ENCODE measurements around the gene ARPC4.

The ARPC4 gene

GRCh38 chr3:9793161-9793781 is 389 bp downstream of the ARPC4 start:
- DNase-seq, result peak; percentile 60 to 62

- no peak for DNase-seq
Observed at GRCh38 chr3:9794400-9794799, 1.5 kb downstream of the ARPC4 start.

GRCh38 chr3:9795207-9795606 is 2.3 kb downstream of the ARPC4 start:
- no peak for DNase-seq

- no peak for DNase-seq
Observed at GRCh38 chr3:9797196-9797945, 4.5 kb downstream of the ARPC4 start.

GRCh38 chr3:9800529-9800928 is 7.6 kb downstream of the ARPC4 start:
- DNase-seq, result no peak

GRCh38 chr3:9803494-9803893 is 10.6 kb downstream of the ARPC4 start:
- DNase-seq, result no peak

- no peak for DNase-seq
Observed at GRCh38 chr3:9804996-9805395, 12.1 kb downstream of the ARPC4 start.

- DNase-seq, result no peak
Observed at GRCh38 chr3:9806137-9806536, 13.3 kb downstream of the ARPC4 start.

- DNase-seq, result no peak
Observed at GRCh38 chr3:9806688-9807589, 14.1 kb downstream of the ARPC4 start.

- no peak for DNase-seq
Observed at GRCh38 chr3:9807981-9808344, 15.1 kb downstream of the ARPC4 start.

- peak; percentile 67 to 69 for DNase-seq
Observed at GRCh38 chr3:9808345-9809037, 15.6 kb downstream of the ARPC4 start.

GRCh38 chr3:9809239-9809614 is 16.3 kb downstream of the ARPC4 start:
- peak; percentile 43 to 48 for DNase-seq

GRCh38 chr3:9809615-9810432 is 16.9 kb downstream of the ARPC4 start, which contains the start of gene TTLL3:
TTLL3 (plus strand) TSS chr3:9810262; CDS start chr3:9810662, 400 bp downstream.
- DNase-seq, result peak; percentile 58 to 66

- DNase-seq, result no peak
Observed at GRCh38 chr3:9810433-9810770, 17.5 kb downstream of the ARPC4 start.

GRCh38 chr3:9810846-9811245 is 18.0 kb downstream of the ARPC4 start:
- no peak for DNase-seq

GRCh38 chr3:9812870-9813483 is 20.1 kb downstream of the ARPC4 start:
- no peak for DNase-seq

- DNase-seq, result no peak
Observed at GRCh38 chr3:9815986-9816385, 23.1 kb downstream of the ARPC4 start.

- no peak for DNase-seq
Observed at GRCh38 chr3:9817436-9817835, 24.6 kb downstream of the ARPC4 start.

- DNase-seq, result no peak
Observed at GRCh38 chr3:9818666-9819335, 25.9 kb downstream of the ARPC4 start.

- DNase-seq, result no peak
Observed at GRCh38 chr3:9820543-9820942, 27.7 kb downstream of the ARPC4 start.

- no peak for DNase-seq
Observed at GRCh38 chr3:9820946-9821345, 28.1 kb downstream of the ARPC4 start.

Data from activated T-cell treated with anti-CD3 and anti-CD28 coated beads, Interleukin-2, amount 50 U/mL, for 48 hours (primary cell).